Right cardiac atrium (tissue), 5 donors: ENCODE measurements around the gene ACSM4. TPM values are rescaled to one million over a fixed set of nuclear protein-coding genes. Genes with fewer than 3 reads are reported as not detected.

ENCODE experiments used
- ATAC-seq, 2 donors: fragments of 200-7000 bp; cut with Tn5 transposase; one replicate each; pipeline versions ENCODE4 v1.8.0 to v1.9.1; 2020; ENCODE audit warnings: moderate library complexity in 2 of 2, mild to moderate bottlenecking in 1 of 2
- DNase-seq, 3 donors: peaks; one replicate each; pipeline ENCODE4 v3.0.0-alpha.2; 2020
- H3K27ac ChIP-seq: one replicate; pipeline ENCODE4 v1.5.1; 2013; ENCODE audit warnings: mild to moderate bottlenecking, low read length, control low read depth, moderate library complexity
- H3K27me3 ChIP-seq: one replicate; pipeline ENCODE4 v1.6.1; 2013; ENCODE audit not compliant: control insufficient read depth, insufficient read depth
- H3K4me1 ChIP-seq: one replicate; pipeline ENCODE4 v1.6.1; 2013; ENCODE audit warnings: low read length; ENCODE audit not compliant: control insufficient read depth, insufficient read depth
- H3K4me3 ChIP-seq: one replicate; pipeline ENCODE4 v1.5.1; 2013; ENCODE audit warnings: low read length, control low read depth
- H3K9me3 ChIP-seq: one replicate; pipeline ENCODE4 v1.6.1; 2013; ENCODE audit warnings: low read length; ENCODE audit not compliant: control insufficient read depth
- WGBS: extraction: QIAGEN DNeasy Blood & Tissue Kit; methylation state at CpG from one replicate; pipeline ENCODE4 v1.1.7; 2013; 5-methylcytosine and 5-hydroxymethylcytosine counted together
- intact Hi-C, 4 donors: fragments of 100-400 bp; cut with DNase I; formaldehyde crosslinking; loops; one replicate each; pipeline versions ENCODE4 v1.11.0 to v1.14.0; 2022 to 2023
- polyA plus RNA-seq: library from polyadenylated mRNA; stranded (reverse); fragments of 200-250 nt; gene quantifications from one replicate; pipeline ENCODE4 v1.2.3, GENCODE V29; 2013
- total RNA-seq, 4 donors: library from RNA; stranded (reverse); fragmentation: NEBNext Ultra II Directional; extraction: Animal tissue kit (Norgen Biotek cat#: 25700); gene quantifications; one replicate each; pipeline ENCODE4 v1.2.1, GENCODE V29; 2021
- donor health status: healthy with polysubstance abuse.
- donor health status: DM: no; HTN: yes; CAD: no.
- donor health status: DM: no; HTN: no; CAD: no.
- donor health status: DM: no; HTN: yes; CAD: no; lungs with severe emphysema.
- donor health status: DM: yes; HTN: yes; CAD: no.

The ACSM4 gene
- total and polyA plus RNA-seq, 5 donors: not detected

GRCh38 chr12:7374423-7375144 lies 70.7 kb downstream of the ACSM4 start:
- WGBS: 48% methylated on average over 17 of the region's 17 CpGs
- H3K27ac ChIP-seq: no peak overlapping the region
- no peaks in the 10 kb centered on the region for H3K27me3 ChIP-seq
- no peaks in the 10 kb centered on the region for H3K9me3 ChIP-seq
- no peak overlapping the region for H3K4me3 ChIP-seq
- no peak for ATAC-seq
- H3K4me1 ChIP-seq: no peaks in the 10 kb centered on the region
- peak; percentile 12 to 68 (median 66) for DNase-seq
- intact Hi-C loops: no loop called here

- intact Hi-C loops: no loop called here
- H3K4me3 ChIP-seq: no peak overlapping the region
- 76% methylated on average over 3 of the region's 3 CpGs for WGBS
- DNase-seq (peak in 1 of 3 donors; percentile 35), ATAC-seq (no peak)
- H3K27me3 ChIP-seq: no peaks in the 10 kb centered on the region
- no peaks in the 10 kb centered on the region for H3K9me3 ChIP-seq
- H3K4me1 ChIP-seq: no peaks in the 10 kb centered on the region
- no peak overlapping the region for H3K27ac ChIP-seq
Measured at GRCh38 chr12:7375145-7375543, 71.3 kb downstream of the ACSM4 start.

GRCh38 chr12:7376196-7376595 lies 72.3 kb downstream of the ACSM4 start:
- Histone ChIP-seq H3K4me1 (no peaks in the 10 kb centered on the region), H3K27ac (no peak overlapping the region), H3K9me3 (no peaks in the 10 kb centered on the region), H3K27me3 (no peaks in the 10 kb centered on the region), H3K4me3 (no peak overlapping the region)
- DNase-seq (no peak), ATAC-seq (no peak)
- intact Hi-C loops: no loop called here
- WGBS: 65% methylated on average over 1 of the region's 1 CpG

Other genes with a start within 250 kb of the ACSM4 start
- gene C1S, start 243.4 kb upstream of the ACSM4 start, total RNA-seq: 100 to 1,000 TPM; 162 to 288 (median 238) TPM
- gene C1S, start 243.4 kb upstream of the ACSM4 start, polyA plus RNA-seq: 126 TPM
- 100 to 1,000 TPM; 245 to 447 (median 372) TPM for gene C1R, start 211.6 kb upstream of the ACSM4 start, total RNA-seq
- 201 TPM for gene C1R, start 211.6 kb upstream of the ACSM4 start, polyA plus RNA-seq
- 10 to 100 TPM; 17.6 to 29.6 (median 21.6) TPM for gene C1RL, start 194.9 kb upstream of the ACSM4 start, total RNA-seq
- gene C1RL, start 194.9 kb upstream of the ACSM4 start, polyA plus RNA-seq: 16.7 TPM
- gene RBP5, start 175.2 kb upstream of the ACSM4 start, total RNA-seq: 1 to 10 TPM in 1 of 4 donors, under 1 TPM in 2, not detected in 1; 0.47 to 1.7 (median 0.65) TPM
- gene RBP5, start 175.2 kb upstream of the ACSM4 start, polyA plus RNA-seq: 0.77 TPM
- 10 to 100 TPM in 3 of 4 donors, 1 to 10 TPM in 1; 7.0 to 11.1 (median 10.7) TPM for gene CLSTN3, start 173.7 kb upstream of the ACSM4 start, total RNA-seq
- 13.6 TPM for gene CLSTN3, start 173.7 kb upstream of the ACSM4 start, polyA plus RNA-seq
- gene PEX5, start 114.4 kb upstream of the ACSM4 start, total RNA-seq: 10 to 100 TPM; 23.5 to 35.2 (median 29.8) TPM
- gene PEX5, start 114.4 kb upstream of the ACSM4 start, polyA plus RNA-seq: 13.0 TPM
- 1 to 10 TPM; 1.3 to 5.7 (median 4.2) TPM for gene CD163L1, start 140.1 kb downstream of the ACSM4 start, total RNA-seq
- 0.66 TPM for gene CD163L1, start 140.1 kb downstream of the ACSM4 start, polyA plus RNA-seq
- 100 to 1,000 TPM; 108 to 216 (median 155) TPM for gene CD163, start 199.7 kb downstream of the ACSM4 start, total RNA-seq
- gene CD163, start 199.7 kb downstream of the ACSM4 start, polyA plus RNA-seq: 33.3 TPM